ENCODE measurements around the gene CMTM5. TPM values are rescaled to one million over a fixed set of nuclear protein-coding genes. Genes with fewer than 3 reads are reported as not detected.

The CMTM5 gene, protein sequence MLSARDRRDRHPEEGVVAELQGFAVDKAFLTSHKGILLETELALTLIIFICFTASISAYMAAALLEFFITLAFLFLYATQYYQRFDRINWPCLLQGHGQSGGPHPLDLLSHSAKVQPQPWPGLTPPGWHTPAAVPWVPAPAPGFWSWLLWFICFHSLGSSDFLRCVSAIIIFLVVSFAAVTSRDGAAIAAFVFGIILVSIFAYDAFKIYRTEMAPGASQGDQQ
- not detected for total RNA-seq

DNA sequence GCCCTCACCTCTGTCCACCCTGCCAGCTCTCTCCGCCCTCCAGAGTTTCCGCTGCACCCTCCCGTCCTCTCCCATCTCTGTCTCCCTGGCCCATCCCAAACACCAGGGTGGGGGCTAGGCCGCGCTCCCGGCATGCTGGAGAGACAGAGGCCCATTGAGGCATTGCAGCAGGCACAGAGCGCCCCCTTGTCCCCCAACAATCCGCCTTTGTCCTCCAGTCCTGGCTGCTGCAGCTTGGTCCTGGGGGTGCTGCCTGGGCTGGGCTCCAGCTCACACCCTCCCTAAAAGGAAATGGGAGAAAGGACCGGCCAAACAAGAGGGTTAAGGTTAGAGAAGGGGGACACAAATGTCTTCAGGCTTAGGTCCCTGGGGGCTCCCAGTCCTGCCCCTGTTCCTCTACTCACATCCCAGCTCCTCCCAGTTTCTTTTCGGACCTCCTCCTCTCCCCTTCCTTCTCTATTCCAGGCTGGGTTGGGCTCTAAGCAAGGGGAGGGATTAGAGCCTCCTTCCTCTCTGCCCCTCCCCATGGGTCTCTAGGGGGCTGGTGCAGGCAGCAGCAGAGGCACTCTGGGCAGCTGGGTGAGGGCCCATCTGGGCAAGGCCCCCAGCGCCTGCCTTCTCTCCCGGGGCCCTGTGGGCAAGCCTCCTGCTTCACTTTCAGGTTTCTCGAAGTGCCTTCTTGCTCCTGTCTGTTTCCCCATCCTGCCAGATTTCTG is at the start of gene CMTM5:
TSS of gene CMTM5 (plus strand) at position 565 of the 716 bp plus-strand sequence. CDS start 206 bp downstream, outside the sequence.
- peak within 1 kb of the TSS in 1 of 2 donors; percentile 8 for H3K4me3 ChIP-seq
- no peaks in the 10 kb centered on the region for H3K9me3 ChIP-seq
- no peak within 1 kb of the TSS for H3K27ac ChIP-seq
- no peak for TF ChIP-seq POLR2A (IDR thresholded peaks at IDR 0.05)
- no peak for TF ChIP-seq POLR2AphosphoS5 (IDR thresholded peaks at IDR 0.05; ENCODE audit: insufficient read depth in 1 of 2, low read depth in 1 of 2)
- TF ChIP-seq, protein P1, sequence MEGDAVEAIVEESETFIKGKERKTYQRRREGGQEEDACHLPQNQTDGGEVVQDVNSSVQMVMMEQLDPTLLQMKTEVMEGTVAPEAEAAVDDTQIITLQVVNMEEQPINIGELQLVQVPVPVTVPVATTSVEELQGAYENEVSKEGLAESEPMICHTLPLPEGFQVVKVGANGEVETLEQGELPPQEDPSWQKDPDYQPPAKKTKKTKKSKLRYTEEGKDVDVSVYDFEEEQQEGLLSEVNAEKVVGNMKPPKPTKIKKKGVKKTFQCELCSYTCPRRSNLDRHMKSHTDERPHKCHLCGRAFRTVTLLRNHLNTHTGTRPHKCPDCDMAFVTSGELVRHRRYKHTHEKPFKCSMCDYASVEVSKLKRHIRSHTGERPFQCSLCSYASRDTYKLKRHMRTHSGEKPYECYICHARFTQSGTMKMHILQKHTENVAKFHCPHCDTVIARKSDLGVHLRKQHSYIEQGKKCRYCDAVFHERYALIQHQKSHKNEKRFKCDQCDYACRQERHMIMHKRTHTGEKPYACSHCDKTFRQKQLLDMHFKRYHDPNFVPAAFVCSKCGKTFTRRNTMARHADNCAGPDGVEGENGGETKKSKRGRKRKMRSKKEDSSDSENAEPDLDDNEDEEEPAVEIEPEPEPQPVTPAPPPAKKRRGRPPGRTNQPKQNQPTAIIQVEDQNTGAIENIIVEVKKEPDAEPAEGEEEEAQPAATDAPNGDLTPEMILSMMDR (IDR thresholded peaks at IDR 0.05), result no peak
- DNase-seq (ENCODE audit: extremely low spot score in 2 of 2), result no peak
- no peaks in the 10 kb centered on the region for H3K36me3 ChIP-seq
- intact Hi-C loops (cut with DNase I), result no loop called here
- no peaks in the 10 kb centered on the region for H3K27me3 ChIP-seq
- no peaks in the 10 kb centered on the region for H3K4me1 ChIP-seq

DNA sequence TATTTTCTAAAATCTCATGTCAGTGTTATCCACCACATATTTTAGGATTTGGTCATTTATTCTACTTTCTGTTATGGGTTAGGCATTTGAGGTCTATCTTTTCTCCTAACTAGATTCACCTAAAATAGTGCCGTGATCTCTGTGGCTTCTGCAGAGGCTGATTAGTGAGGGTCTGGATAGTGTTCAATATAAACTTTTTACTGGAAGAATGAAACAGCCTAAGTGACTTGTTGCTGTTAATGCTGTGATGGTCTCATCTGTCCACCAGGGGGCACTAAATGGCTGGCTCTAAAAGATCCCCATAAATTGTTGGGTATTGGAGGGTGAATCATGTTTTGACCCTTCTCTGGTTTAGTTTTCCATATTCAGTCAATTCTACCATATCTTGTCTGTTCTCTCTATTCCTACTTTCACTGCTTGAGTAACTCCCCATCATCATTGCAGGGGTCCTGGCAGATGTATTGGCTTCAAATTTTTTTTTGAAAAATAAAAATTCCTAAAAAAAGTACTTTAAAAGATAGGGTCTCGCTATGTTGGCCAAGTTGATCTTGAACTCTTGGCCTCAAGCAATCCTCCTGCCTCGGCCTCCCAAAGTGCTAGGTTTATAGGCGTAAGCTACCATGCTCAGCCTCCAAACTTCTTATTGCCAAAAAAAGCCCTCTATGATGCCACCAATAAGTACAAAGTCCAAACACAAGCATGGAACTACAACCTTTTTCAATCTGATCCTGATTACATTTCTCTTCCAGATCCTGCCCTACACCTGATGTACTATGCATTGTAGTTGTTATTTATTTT is 48.7 kb upstream of the CMTM5 start:
- Histone ChIP-seq H3K27ac (no peak overlapping the region), H3K27me3 (no peaks in the 10 kb centered on the region), H3K4me1 (peaks cover 5% of the 10 kb centered on the region), H3K9me3 (no peaks in the 10 kb centered on the region), H3K36me3 (peaks cover 0 to 22% of the 10 kb centered on the region in 2 donors), H3K4me3 (no peak overlapping the region)
- no peak for DNase-seq (ENCODE audit: extremely low spot score in 2 of 2)
- TF ChIP-seq POLR2AphosphoS5 (IDR thresholded peaks at IDR 0.05; ENCODE audit: insufficient read depth in 1 of 2, low read depth in 1 of 2), result peak in 1 of 2 donors; percentile 37
- TF ChIP-seq POLR2A (IDR thresholded peaks at IDR 0.05), result no peak
- TF ChIP-seq, protein P1 (IDR thresholded peaks at IDR 0.05), result peak; percentile 67 to 90 (median 85)
- intact Hi-C loops (cut with DNase I), result loop anchor here (10.0 kb wide), 2 partner anchors 63 to 137 kb away; partner anchors contain the start of gene NGDN

DNA sequence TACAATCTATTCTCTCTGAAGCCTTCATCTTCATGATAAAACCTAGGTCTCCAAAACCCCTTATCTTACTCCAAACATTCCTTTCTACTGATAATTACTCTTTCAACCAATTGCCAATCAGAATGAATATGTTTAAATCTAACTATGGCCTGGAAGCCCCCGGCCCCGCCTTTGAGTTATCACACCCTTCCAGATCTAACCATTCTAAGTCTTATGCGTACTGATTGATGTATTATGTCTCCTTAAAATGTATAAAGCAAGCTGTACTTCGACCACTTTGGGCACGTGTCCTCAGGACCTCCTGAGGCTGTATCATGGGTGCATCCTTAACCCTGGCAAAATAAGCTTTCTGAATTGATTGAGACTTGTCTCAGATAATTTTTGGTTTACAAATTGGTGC is 41.2 kb upstream of the CMTM5 start:
- intact Hi-C loops (cut with DNase I), result no loop called here
- Histone ChIP-seq H3K9me3 (no peaks in the 10 kb centered on the region), H3K36me3 (no peaks in the 10 kb centered on the region), H3K27ac (no peak overlapping the region), H3K4me3 (no peak overlapping the region), H3K4me1 (no peaks in the 10 kb centered on the region), H3K27me3 (no peaks in the 10 kb centered on the region)
- TF ChIP-seq POLR2AphosphoS5 (IDR thresholded peaks at IDR 0.05; ENCODE audit: insufficient read depth in 1 of 2, low read depth in 1 of 2) (no peak), POLR2A (IDR thresholded peaks at IDR 0.05) (no peak)
- TF ChIP-seq, protein P1 (IDR thresholded peaks at IDR 0.05), result no peak
- no peak for DNase-seq (ENCODE audit: extremely low spot score in 2 of 2)

DNA sequence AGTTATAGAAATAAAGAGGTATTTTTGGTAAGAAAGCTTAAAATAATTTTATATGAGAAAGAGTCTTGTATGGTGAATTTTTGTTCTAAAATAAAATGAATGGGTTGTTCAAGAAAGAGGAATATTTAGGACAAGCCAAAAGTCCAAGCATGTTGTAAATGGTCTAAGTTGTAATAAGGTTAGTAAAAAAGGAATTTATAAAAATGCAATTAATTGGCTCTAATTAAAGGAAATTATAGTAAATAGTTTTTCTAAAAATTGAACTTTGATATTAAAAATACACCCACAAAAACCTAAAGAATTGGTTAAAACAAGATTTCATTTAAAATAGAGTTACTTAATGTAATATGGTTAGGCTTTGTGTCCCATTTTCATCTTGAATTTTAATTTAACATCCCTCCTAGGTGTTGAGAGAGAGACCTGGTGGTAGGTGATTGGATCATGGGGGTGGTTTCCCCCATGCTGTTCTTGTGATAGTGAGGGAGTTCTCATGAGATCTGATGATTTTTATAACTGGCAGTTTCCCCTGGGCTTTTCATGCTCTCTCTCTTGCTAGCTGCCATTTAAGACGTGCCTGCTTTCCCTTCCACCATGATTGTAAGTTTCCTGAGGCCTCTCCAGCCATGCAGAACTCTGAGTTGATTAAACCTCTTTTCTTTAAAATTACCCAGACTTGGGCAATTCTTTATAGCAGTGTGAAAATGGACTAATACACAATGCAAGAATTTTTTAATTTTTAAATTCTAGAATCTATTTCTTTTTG is 37.2 kb upstream of the CMTM5 start:
- Histone ChIP-seq H3K27ac (no peak overlapping the region), H3K4me1 (no peaks in the 10 kb centered on the region), H3K27me3 (no peaks in the 10 kb centered on the region), H3K9me3 (no peaks in the 10 kb centered on the region), H3K36me3 (no peaks in the 10 kb centered on the region), H3K4me3 (no peak overlapping the region)
- TF ChIP-seq, protein P1 (IDR thresholded peaks at IDR 0.05), result no peak
- TF ChIP-seq POLR2A (IDR thresholded peaks at IDR 0.05), result no peak
- TF ChIP-seq POLR2AphosphoS5 (IDR thresholded peaks at IDR 0.05; ENCODE audit: insufficient read depth in 1 of 2, low read depth in 1 of 2), result no peak
- intact Hi-C loops (cut with DNase I), result no loop called here
- DNase-seq (ENCODE audit: extremely low spot score in 2 of 2), result no peak
